H1 (cell line): ENCODE measurements around the gene RPTOR. TPM values are rescaled to one million over a fixed set of nuclear protein-coding genes. Genes with fewer than 3 reads are reported as not detected.

ENCODE experiments used
- CTCF ChIA-PET: fragments of 300-600 bp; sonication (Branson Sonifier 250); formaldehyde crosslinking; loops from one replicate; lab custom pipeline; 2021; ENCODE audit not compliant: partially characterized antibody; lab: Charles Lee
- POLR2A ChIA-PET: fragments of 300-600 bp; sonication (Branson Sonifier 250); formaldehyde crosslinking; loops from one replicate; lab custom pipeline; 2021; ENCODE audit warnings: inconsistent platforms; ENCODE audit not compliant: partially characterized antibody; lab: Charles Lee
- DNase-seq, 2 experiments: peaks; one replicate each; pipeline versions ENCODE4 v3.0.0 to v3.0.0-alpha.2; 2010 to 2022; ENCODE audit warnings: low spot score in 2 of 2, low read depth in 1 of 2, mixed read lengths in 1 of 2
- FAIRE-seq: peaks from 2 replicates; lab custom pipeline; 2011; peaks lifted over from hg19 to GRCh38; lab: Jason Lieb, UNC
- H2AFZ ChIP-seq: 2 replicates; pipeline ENCODE4 v1.8.1; 2012; ENCODE audit warnings: low read length, inconsistent platforms
- H2AK5ac ChIP-seq: 2 replicates; pipeline ENCODE4 v1.6.1; 2013; ENCODE audit warnings: low read depth, low read length
- H2BK120ac ChIP-seq: replicated peaks from 2 replicates; pipeline ENCODE3; 2013; ENCODE audit warnings: low read depth, low read length, inconsistent platforms
- H2BK12ac ChIP-seq: 2 replicates; pipeline ENCODE4 v1.6.1; 2013; ENCODE audit warnings: low read depth, low read length
- H2BK15ac ChIP-seq: 2 replicates; pipeline ENCODE4 v1.6.1; 2013; ENCODE audit warnings: low read length
- H2BK20ac ChIP-seq: 2 replicates; pipeline ENCODE4 v1.6.1; 2013; ENCODE audit warnings: low read length
- H2BK5ac ChIP-seq: 2 replicates; pipeline ENCODE4 v1.6.1; 2013; ENCODE audit warnings: low read depth, low read length
- H3K14ac ChIP-seq: 2 replicates; pipeline ENCODE4 v1.6.1; 2013; ENCODE audit warnings: inconsistent platforms; ENCODE audit not compliant: insufficient read length
- H3K18ac ChIP-seq: 2 replicates; pipeline ENCODE4 v1.6.1; 2013; ENCODE audit warnings: low read length; ENCODE audit errors: extremely low read depth
- H3K23ac ChIP-seq: 2 replicates; pipeline ENCODE4 v1.6.1; 2013; ENCODE audit warnings: inconsistent platforms; ENCODE audit not compliant: insufficient read length
- H3K23me2 ChIP-seq: 2 replicates; pipeline ENCODE4 v1.6.1; 2013; ENCODE audit warnings: low read depth, low read length
- H3K27ac ChIP-seq: 2 replicates; pipeline ENCODE4 v1.6.1; 2011; ENCODE audit warnings: low read depth, low read length, inconsistent platforms
- H3K27me3 ChIP-seq, 4 experiments: replicated peaks in 1 of 4; 1 replicate in 1 of 4; 2 replicates in 3 of 4; pipeline versions ENCODE4 v1.6.1 to v1.8.1; 2011 to 2013; ENCODE audit warnings: low read length in 3 of 4, mild to moderate bottlenecking in 3 of 4, inconsistent platforms in 2 of 4, mixed read lengths in 2 of 4, moderate library complexity in 1 of 4; ENCODE audit not compliant: control insufficient read depth in 3 of 4, insufficient read depth in 3 of 4; ENCODE audit errors: extremely low read depth in 1 of 4
- H3K36me3 ChIP-seq, 4 experiments: 2 replicates each; pipeline versions ENCODE4 v1.6.1 to v1.8.1; 2011 to 2013; ENCODE audit warnings: mild to moderate bottlenecking in 4 of 4, low read length in 3 of 4, moderate library complexity in 2 of 4, control low read depth in 1 of 4, inconsistent platforms in 1 of 4; ENCODE audit not compliant: insufficient read depth in 4 of 4, control insufficient read depth in 2 of 4
- H3K4ac ChIP-seq: replicated peaks from 2 replicates; pipeline ENCODE3; 2013; ENCODE audit warnings: low read length, low read depth, mixed read lengths, inconsistent platforms; ENCODE audit not compliant: insufficient read length
- H3K4me1 ChIP-seq, 4 experiments: replicated peaks in 1 of 4; 1 replicate in 1 of 4; 2 replicates in 3 of 4; pipeline versions ENCODE4 v1.6.1 to v1.8.1; 2011 to 2013; ENCODE audit warnings: low read length in 3 of 4, inconsistent platforms in 2 of 4, mixed read lengths in 1 of 4; ENCODE audit not compliant: insufficient read depth in 4 of 4, control insufficient read depth in 3 of 4
- H3K4me2 ChIP-seq, 2 experiments: 2 replicates each; pipeline versions ENCODE4 v1.6.1 to v1.8.1; 2011 to 2013; ENCODE audit warnings: low read depth in 2 of 2, low read length in 2 of 2, control low read depth in 1 of 2, inconsistent platforms in 1 of 2, mild to moderate bottlenecking in 1 of 2; ENCODE audit not compliant: insufficient read depth in 1 of 2
- H3K4me3 ChIP-seq, 4 experiments: fragments of 200-600, 300-600 bp in 1 of 4; sonication (generic), shearing (Covaris generic), sonication (Bioruptor Twin) in 1 of 4; 2 replicates each; pipeline versions ENCODE4 v1.5.1 to v1.8.1; 2011 to 2016; ENCODE audit warnings: low read length in 4 of 4, low read depth in 3 of 4, control low read depth in 2 of 4, inconsistent platforms in 2 of 4, mild to moderate bottlenecking in 2 of 4, mixed read lengths in 1 of 4, moderate library complexity in 1 of 4; ENCODE audit not compliant: insufficient read depth in 2 of 4; ENCODE audit errors: extremely low read depth in 1 of 4
- H3K56ac ChIP-seq: replicated peaks from 2 replicates; pipeline ENCODE3; 2013; ENCODE audit warnings: low read depth, mild to moderate bottlenecking, mixed read lengths, low read length, inconsistent platforms; ENCODE audit not compliant: insufficient read length
- H3K79me1 ChIP-seq: 2 replicates; pipeline ENCODE4 v1.6.1; 2013; ENCODE audit warnings: low read depth, low read length, control low read depth
- H3K79me2 ChIP-seq, 2 experiments: 2 replicates each; pipeline versions ENCODE4 v1.6.1 to v1.8.1; 2012 to 2013; ENCODE audit warnings: low read length in 2 of 2, mild to moderate bottlenecking in 2 of 2, inconsistent platforms in 1 of 2; ENCODE audit not compliant: insufficient read depth in 2 of 2, control insufficient read depth in 1 of 2
- H3K9ac ChIP-seq, 4 experiments: replicated peaks in 1 of 4; 1 replicate in 1 of 4; 2 replicates in 3 of 4; pipeline versions ENCODE4 v1.6.1 to v1.8.1; 2011 to 2013; ENCODE audit warnings: low read depth in 3 of 4, low read length in 3 of 4, control low read depth in 2 of 4, mild to moderate bottlenecking in 2 of 4, moderate library complexity in 2 of 4, inconsistent platforms in 1 of 4; ENCODE audit errors: extremely low read depth in 1 of 4
- H3K9me3 ChIP-seq, 2 experiments: 2 replicates each; pipeline versions ENCODE4 v1.6.1 to v1.8.1; 2012 to 2013; ENCODE audit warnings: mild to moderate bottlenecking in 2 of 2, moderate library complexity in 2 of 2, control low read depth in 1 of 2, inconsistent platforms in 1 of 2, low read depth in 1 of 2, low read length in 1 of 2, mixed read lengths in 1 of 2; ENCODE audit not compliant: insufficient read depth in 2 of 2
- H4K20me1 ChIP-seq, 2 experiments: replicated peaks in 1 of 2; 2 replicates each; pipeline versions ENCODE3 to v1.8.1; 2011 to 2013; ENCODE audit warnings: inconsistent platforms in 2 of 2, low read length in 2 of 2, mild to moderate bottlenecking in 1 of 2; ENCODE audit not compliant: insufficient read depth in 2 of 2, control insufficient read depth in 1 of 2
- H4K5ac ChIP-seq: 2 replicates; pipeline ENCODE4 v1.6.1; 2013; ENCODE audit warnings: low read length, low read depth, mixed read lengths, inconsistent platforms; ENCODE audit not compliant: insufficient read length
- H4K8ac ChIP-seq: 2 replicates; pipeline ENCODE4 v1.8.0; 2013; ENCODE audit warnings: mild to moderate bottlenecking, moderate library complexity, low read length, inconsistent platforms; ENCODE audit not compliant: insufficient read depth; ENCODE audit errors: extremely low read depth
- H4K91ac ChIP-seq: replicated peaks from 2 replicates; pipeline ENCODE3; 2013; ENCODE audit warnings: low read length, mixed read lengths, inconsistent platforms; ENCODE audit not compliant: insufficient read length
- E2F6 ChIP-seq: IDR thresholded peaks from 2 replicates; pipeline ENCODE4 v1.6.1; 2012; ENCODE audit warnings: inconsistent platforms
- PHF8 ChIP-seq: fragments of 200-600 bp; sonication (generic); conservative IDR thresholded peaks from 2 replicates; pipeline ENCODE4 v1.7.1; 2012; ENCODE audit warnings: low read depth, mild to moderate bottlenecking, inconsistent platforms, low read length, moderate library complexity
- SUZ12 ChIP-seq: fragments of 200-600 bp; sonication (generic); IDR thresholded peaks from 2 replicates; pipeline ENCODE4 v1.6.1; 2012; ENCODE audit warnings: mild to moderate bottlenecking, inconsistent platforms, low read length, moderate library complexity, mixed read lengths
- WGBS, 2 experiments: shearing (Covaris generic) in 1 of 2; methylation state at CpG; one replicate each; pipeline versions ENCODE4 v1.1.6 to v1.1.7; 2013 to 2015; ENCODE audit warnings: low lambda C conversion rate in 2 of 2, mixed read lengths in 2 of 2, inconsistent platforms in 1 of 2, low coverage in 1 of 2, missing lambda C conversion rate in 1 of 2; ENCODE audit not compliant: insufficient replicate concordance in 2 of 2, insufficient coverage in 1 of 2, insufficient read length in 1 of 2; ENCODE audit errors: extremely low coverage in 1 of 2, missing lambda C conversion rate in 1 of 2; 5-methylcytosine and 5-hydroxymethylcytosine counted together
- polyA plus RNA-seq, 7 experiments: library from polyadenylated mRNA; depleted of rRNA in 3 of 7; stranded (reverse) in 5 of 7; unstranded in 2 of 7; fragments of >200 nt in 5 of 7; fragments of 200-250 nt in 2 of 7; gene quantifications; 1 replicate in 5 of 7; 2 replicates in 1 of 7; 4 replicates in 1 of 7; pipeline versions ENCODE4 v1.2.1 to v1.2.3, GENCODE V29; 2011 to 2013; ENCODE audit warnings: missing spikeins in 2 of 7, mixed read lengths in 2 of 7
- total RNA-seq: library from RNA; stranded (reverse); fragmentation: NEBNext Ultra II Directional; extraction: Animal tissue kit (Norgen Biotek cat#: 25700); gene quantifications from 2 replicates; pipeline ENCODE4 v1.2.1, GENCODE V29; 2021

RPTOR gene
- total and polyA plus RNA-seq, 2 of the 8 experiments (the other 6 are each of a cell fraction or from before 2014, with no cell fraction given), result 6.9 to 28.7 TPM

GRCh38 chr17:80849119-80849518 lies 304.5 kb downstream of the RPTOR start:
- Histone ChIP-seq H2BK20ac (no peak overlapping the region), H3K36me3 (no peaks in the 10 kb centered on the region), H3K9ac (no peak overlapping the region), H4K8ac (no peak overlapping the region), H3K23ac (no peak overlapping the region), H3K9me3 (no peaks in the 10 kb centered on the region), H4K20me1 (no peaks in the 10 kb centered on the region), H2BK120ac (no peak overlapping the region), H2BK5ac (no peak overlapping the region), H3K27ac (no peak overlapping the region), H3K4me1 (peaks cover 0 to 17% (median 7%) of the 10 kb centered on the region in 4 experiments; a peak in 6 of 7 replicates), H3K23me2 (no peaks in the 10 kb centered on the region; the same call in 1 of the 2 replicates), H3K4me2 (no peak overlapping the region), H3K27me3 (no peaks in the 10 kb centered on the region), H3K79me2 (no peaks in the 10 kb centered on the region), H3K4me3 (no peak overlapping the region), H2AK5ac (no peak overlapping the region), H3K79me1 (peaks cover 2% of the 10 kb centered on the region; the same call in 1 of the 2 replicates), H2BK15ac (no peak overlapping the region), H2BK12ac (no peak overlapping the region), H3K56ac (no peak overlapping the region), H3K18ac (no peak overlapping the region), H4K5ac (no peak overlapping the region), H3K4ac (no peak overlapping the region), H2AFZ (no peak overlapping the region), H3K14ac (no peak overlapping the region), H4K91ac (no peak overlapping the region)
- 93% methylated on average over 12 of the region's 12 CpGs; no CpG with 5 or more reads in 1 of the 2 experiments for WGBS, 2 experiments
- no peak for DNase-seq
- POLR2A ChIA-PET, result no interaction called here
- CTCF ChIA-PET, result interaction anchor here (1.4 to 1.5 kb wide), 2 partner anchors 34 to 49 kb away, joined by 3 to 5 read pairs; no protein-coding TSS in a partner anchor
- TF ChIP-seq E2F6 (no peak), PHF8 (no peak), SUZ12 (no peak)
- no peak for FAIRE-seq
